HepG2 (cell line): ENCODE data around the gene RGS14. TPM values are rescaled to one million over a fixed set of nuclear protein-coding genes. Genes with fewer than 3 reads are reported as not detected.

ENCODE experiments used
- CREM ChIP-seq, 2 experiments: sonication (generic) in 1 of 2; formaldehyde crosslinking in 1 of 2; IDR thresholded peaks; 2 replicates each; pipeline versions ENCODE4 v1.4.0 to v1.6.1; 2016 to 2020; ENCODE audit warnings: antibody characterized with exemption in 1 of 2, mild to moderate bottlenecking in 1 of 2, missing genetic modification reagents in 1 of 2
- ESRRA ChIP-seq: sonication (generic); formaldehyde crosslinking; IDR thresholded peaks from 2 replicates; pipeline ENCODE4 v1.5.1; 2020; ENCODE audit warnings: mild to moderate bottlenecking, low read depth, missing genetic modification reagents
- GABPA ChIP-seq, 2 experiments: IDR thresholded peaks; 2 replicates each; pipeline ENCODE4 v1.6.1; 2011 to 2016; ENCODE audit warnings: low read depth in 2 of 2, low read length in 1 of 2, missing biosample characterization in 1 of 2, missing genetic modification characterization in 1 of 2
- KDM5B ChIP-seq: sonication (generic); formaldehyde crosslinking; IDR thresholded peaks from 2 replicates; pipeline ENCODE4 v1.4.0; 2020; ENCODE audit warnings: missing genetic modification reagents, mild to moderate bottlenecking, borderline replicate concordance
- KLF13 ChIP-seq: sonication (generic); formaldehyde crosslinking; IDR thresholded peaks from 2 replicates; pipeline ENCODE4 v1.4.0; 2020; ENCODE audit warnings: mild to moderate bottlenecking, missing genetic modification reagents
- MAZ ChIP-seq, 2 experiments: sonication (generic) in 1 of 2; formaldehyde crosslinking in 1 of 2; IDR thresholded peaks; 2 replicates each; pipeline versions ENCODE4 v1.5.0 to v1.6.1; 2012 to 2020; ENCODE audit warnings: low read depth in 2 of 2, mild to moderate bottlenecking in 2 of 2, borderline replicate concordance in 1 of 2, improper control_type of control experiment in 1 of 2, low read length in 1 of 2, missing genetic modification reagents in 1 of 2, moderate library complexity in 1 of 2
- MIER2 ChIP-seq: IDR thresholded peaks from 2 replicates; pipeline ENCODE4 v1.6.1; 2016; ENCODE audit warnings: missing biosample characterization, missing genetic modification reagents
- PAXIP1 ChIP-seq: sonication (generic); formaldehyde crosslinking; conservative IDR thresholded peaks from 2 replicates; pipeline ENCODE4 v1.4.0; 2020; ENCODE audit warnings: mild to moderate bottlenecking, missing genetic modification reagents, moderate library complexity
- RFX5 ChIP-seq: IDR thresholded peaks from 2 replicates; pipeline ENCODE4 v1.6.1; 2011; ENCODE audit warnings: low read depth, low read length, improper control_type of control experiment
- RXRB ChIP-seq: IDR thresholded peaks from 2 replicates; pipeline ENCODE4 v1.6.1; 2016; ENCODE audit warnings: borderline replicate concordance, missing genetic modification reagents, missing compliant biosample characterization
- SP2 ChIP-seq: sonication (generic); formaldehyde crosslinking; IDR thresholded peaks from 2 replicates; pipeline ENCODE4 v1.5.1; 2020; ENCODE audit warnings: mild to moderate bottlenecking, missing genetic modification reagents
- SRF ChIP-seq: IDR thresholded peaks from 2 replicates; pipeline ENCODE4 v1.6.1; 2011; ENCODE audit warnings: mild to moderate bottlenecking, low read depth, low read length, moderate library complexity
- TEF ChIP-seq: sonication (generic); formaldehyde crosslinking; IDR thresholded peaks from 2 replicates; pipeline ENCODE4 v1.5.0; 2020; ENCODE audit warnings: missing genetic modification reagents
- ZNF160 ChIP-seq: sonication (generic); formaldehyde crosslinking; IDR thresholded peaks from 2 replicates; pipeline ENCODE4 v1.8.0; 2022; ENCODE audit warnings: mild to moderate bottlenecking, inconsistent platforms, missing genetic modification reagents
- ZNF362 ChIP-seq: sonication (generic); formaldehyde crosslinking; IDR thresholded peaks from 2 replicates; pipeline ENCODE4 v1.4.0; 2020; ENCODE audit warnings: missing genetic modification reagents, mild to moderate bottlenecking, borderline replicate concordance
- ZNF652 ChIP-seq: IDR thresholded peaks from 2 replicates; pipeline ENCODE4 v1.6.1; 2016; ENCODE audit warnings: low read depth, borderline replicate concordance
- ZNF816 ChIP-seq: sonication (generic); formaldehyde crosslinking; IDR thresholded peaks from 2 replicates; pipeline ENCODE4 v1.8.0; 2022; ENCODE audit warnings: missing genetic modification reagents, mild to moderate bottlenecking, borderline replicate concordance
- ZSCAN21 ChIP-seq: sonication (generic); formaldehyde crosslinking; IDR thresholded peaks from 2 replicates; pipeline ENCODE4 v1.8.0; 2022; ENCODE audit warnings: mild to moderate bottlenecking, missing genetic modification reagents, moderate library complexity, borderline replicate concordance
- polyA plus RNA-seq, 8 experiments: library from polyadenylated mRNA; depleted of rRNA in 3 of 8; stranded (reverse) in 7 of 8; unstranded in 1 of 8; fragments of >200 nt; fragmentation: Illumina TruSeq in 4 of 8; extraction: Trizol in 4 of 8; gene quantifications; 2 replicates each; pipeline versions ENCODE4 v1.2.1 to v1.2.3, GENCODE V29; 2011 to 2016; ENCODE audit warnings: low read depth in 4 of 8, missing spikeins in 1 of 8, mixed read lengths in 1 of 8; ENCODE audit not compliant: insufficient read depth in 1 of 8
- total RNA-seq, 5 experiments: library from RNA; depleted of rRNA; stranded (reverse); fragments of >200 nt; fragmentation: Illumina TruSeq; extraction: Trizol; gene quantifications; 2 replicates each; pipeline ENCODE4 v1.2.3, GENCODE V29; 2016; ENCODE audit warnings: low read depth in 1 of 5
- TF ChIP-seq, protein P1 (sequence below): sonication (generic); formaldehyde crosslinking; IDR thresholded peaks from 2 replicates; pipeline ENCODE4 v1.5.0; 2020; ENCODE audit warnings: missing genetic modification reagents
- TF ChIP-seq, protein P2 (sequence below): sonication (generic); formaldehyde crosslinking; IDR thresholded peaks from 2 replicates; pipeline ENCODE4 v1.9.0; 2021; ENCODE audit warnings: missing genetic modification reagents, borderline replicate concordance

RGS14 gene
- total and polyA plus RNA-seq, 2 of the 13 experiments (the other 11 are each of a cell fraction or from before 2014, with no cell fraction given) = 11.1 to 17.2 TPM

- TF ChIP-seq ZNF652 (peak; percentile 60), ZNF816 (CRISPR knock-in tag) (no peak), PAXIP1 (CRISPR knock-in tag) (peak; percentile 92), ESRRA (peak; percentile 46; the same call in 1 of the 2 replicates), ZNF160 (CRISPR knock-in tag) (no peak), TEF (no peak), KLF13 (CRISPR knock-in tag) (no peak), RXRB (CRISPR knock-in tag) (peak; percentile 24), ZSCAN21 (CRISPR knock-in tag) (no peak), KDM5B (no peak), MIER2 (CRISPR knock-in tag) (no peak), SP2 (CRISPR knock-in tag) (no peak), SRF (no peak), ZNF362 (no peak), GABPA (IDR thresholded peaks at IDR 0.05; ENCODE audit: low read depth, low read length) (no peak), GABPA (CRISPR knock-in tag; IDR thresholded peaks at IDR 0.05; ENCODE audit: low read depth) (no peak), RFX5 (no peak), MAZ (IDR thresholded peaks at IDR 0.05; ENCODE audit: borderline replicate concordance, low read depth, low read length) (no peak), MAZ (CRISPR knock-in tag; IDR thresholded peaks at IDR 0.05; ENCODE audit: low read depth) (no peak), CREM (IDR thresholded peaks at IDR 0.05) (peak; percentile 58; the same call in 1 of the 2 replicates), CREM (CRISPR knock-in tag; IDR thresholded peaks at IDR 0.05) (no peak)
- TF ChIP-seq, protein P1, sequence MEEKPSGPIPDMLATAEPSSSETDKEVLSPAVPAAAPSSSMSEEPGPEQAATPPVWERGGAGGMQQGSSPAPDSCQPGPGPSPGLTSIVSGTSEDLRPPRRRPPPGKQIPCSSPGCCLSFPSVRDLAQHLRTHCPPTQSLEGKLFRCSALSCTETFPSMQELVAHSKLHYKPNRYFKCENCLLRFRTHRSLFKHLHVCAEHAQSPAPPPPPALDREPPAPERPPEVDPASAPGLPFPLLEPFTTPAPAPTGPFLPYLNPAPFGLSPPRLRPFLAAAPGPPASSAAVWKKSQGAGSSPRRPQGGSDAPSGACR (CRISPR knock-in tag) = peak; percentile 39; the same call in 1 of the 2 replicates
- TF ChIP-seq, protein P2, sequence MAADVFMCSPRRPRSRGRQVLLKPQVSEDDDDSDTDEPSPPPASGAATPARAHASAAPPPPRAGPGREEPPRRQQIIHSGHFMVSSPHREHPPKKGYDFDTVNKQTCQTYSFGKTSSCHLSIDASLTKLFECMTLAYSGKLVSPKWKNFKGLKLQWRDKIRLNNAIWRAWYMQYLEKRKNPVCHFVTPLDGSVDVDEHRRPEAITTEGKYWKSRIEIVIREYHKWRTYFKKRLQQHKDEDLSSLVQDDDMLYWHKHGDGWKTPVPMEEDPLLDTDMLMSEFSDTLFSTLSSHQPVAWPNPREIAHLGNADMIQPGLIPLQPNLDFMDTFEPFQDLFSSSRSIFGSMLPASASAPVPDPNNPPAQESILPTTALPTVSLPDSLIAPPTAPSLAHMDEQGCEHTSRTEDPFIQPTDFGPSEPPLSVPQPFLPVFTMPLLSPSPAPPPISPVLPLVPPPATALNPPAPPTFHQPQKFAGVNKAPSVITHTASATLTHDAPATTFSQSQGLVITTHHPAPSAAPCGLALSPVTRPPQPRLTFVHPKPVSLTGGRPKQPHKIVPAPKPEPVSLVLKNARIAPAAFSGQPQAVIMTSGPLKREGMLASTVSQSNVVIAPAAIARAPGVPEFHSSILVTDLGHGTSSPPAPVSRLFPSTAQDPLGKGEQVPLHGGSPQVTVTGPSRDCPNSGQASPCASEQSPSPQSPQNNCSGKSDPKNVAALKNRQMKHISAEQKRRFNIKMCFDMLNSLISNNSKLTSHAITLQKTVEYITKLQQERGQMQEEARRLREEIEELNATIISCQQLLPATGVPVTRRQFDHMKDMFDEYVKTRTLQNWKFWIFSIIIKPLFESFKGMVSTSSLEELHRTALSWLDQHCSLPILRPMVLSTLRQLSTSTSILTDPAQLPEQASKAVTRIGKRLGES (CRISPR knock-in tag) = no peak
These were observed 31.8 kb upstream of the RGS14 start (continued) for GRCh38 chr5:177325868-177326381.
